GM10266 (cell line): ENCODE data around the gene SPOCD1.

Experiments
- DNase-seq: peaks from one replicate; pipeline ENCODE4 v3.0.0; 2012; ENCODE audit errors: extremely low spot score
- CTCF ChIP-seq: IDR thresholded peaks from 2 replicates; pipeline ENCODE4 v1.5.1; 2012; ENCODE audit warnings: mild to moderate bottlenecking, low read depth; ENCODE audit not compliant: control insufficient read depth, insufficient read depth; ENCODE audit errors: missing control alignments

Gene SPOCD1

GRCh38 chr1:31781756-31782371 is 34.0 kb downstream of the SPOCD1 start:
- DNase-seq, result no peak
- no peak for TF ChIP-seq CTCF

GRCh38 chr1:31781138-31781755 is 34.6 kb downstream of the SPOCD1 start:
- no peak for TF ChIP-seq CTCF
- no peak for DNase-seq

- DNase-seq, result no peak
- no peak for TF ChIP-seq CTCF
Measured at GRCh38 chr1:31780632-31781031, 35.2 kb downstream of the SPOCD1 start.

GRCh38 chr1:31779687-31780086 is 36.1 kb downstream of the SPOCD1 start:
- TF ChIP-seq CTCF, result no peak
- DNase-seq, result no peak

GRCh38 chr1:31778763-31779488 is 36.9 kb downstream of the SPOCD1 start:
- TF ChIP-seq CTCF, result no peak
- DNase-seq, result no peak

GRCh38 chr1:31776516-31776915 is 39.3 kb downstream of the SPOCD1 start:
- TF ChIP-seq CTCF, result no peak
- DNase-seq, result no peak

- no peak for TF ChIP-seq CTCF
- DNase-seq, result no peak
Measured at GRCh38 chr1:31776032-31776431, 39.8 kb downstream of the SPOCD1 start.
